ENCODE data around the gene SLC16A10. TPM values are rescaled to one million over a fixed set of nuclear protein-coding genes. Genes with fewer than 3 reads are reported as not detected.

Gene SLC16A10
- total RNA-seq, 2 experiments from 2014 or later = 11.5 to 12.2 TPM

DNA sequence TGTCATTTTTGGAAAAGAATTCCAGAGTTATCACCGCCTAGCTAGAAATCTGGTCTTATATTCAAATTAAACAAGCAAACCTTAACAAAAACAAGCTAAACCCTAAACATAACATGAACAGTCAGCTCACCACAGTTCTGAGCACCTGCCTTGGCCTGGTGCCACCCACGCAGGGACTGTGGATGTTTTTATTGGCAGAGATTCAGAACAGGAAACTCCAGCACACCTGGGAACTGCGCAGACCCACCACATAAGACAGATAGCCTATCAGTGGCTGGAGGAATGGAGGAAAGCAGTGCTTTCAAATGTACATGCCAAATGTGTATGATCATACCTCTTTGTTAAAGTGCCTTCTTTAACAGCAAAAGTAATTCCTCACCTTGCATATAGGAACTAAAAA is 8.9 kb downstream of the SLC16A10 start:
- ChIA-PET CTCF (interaction anchor here (1.0 to 1.3 kb wide), 2 partner anchors 39 to 114 kb away, joined by 3 to 4 read pairs; no protein-coding TSS in a partner anchor), POLR2A (interaction anchor here (1.1 kb wide), 1 partner anchor 9 kb away, joined by 3 read pairs; the partner anchor contains the start of gene SLC16A10)
- peaks cover 4% of the 10 kb centered on the region for H3K9me3 Mint-ChIP-seq
- TF ChIP-seq, protein P1, sequence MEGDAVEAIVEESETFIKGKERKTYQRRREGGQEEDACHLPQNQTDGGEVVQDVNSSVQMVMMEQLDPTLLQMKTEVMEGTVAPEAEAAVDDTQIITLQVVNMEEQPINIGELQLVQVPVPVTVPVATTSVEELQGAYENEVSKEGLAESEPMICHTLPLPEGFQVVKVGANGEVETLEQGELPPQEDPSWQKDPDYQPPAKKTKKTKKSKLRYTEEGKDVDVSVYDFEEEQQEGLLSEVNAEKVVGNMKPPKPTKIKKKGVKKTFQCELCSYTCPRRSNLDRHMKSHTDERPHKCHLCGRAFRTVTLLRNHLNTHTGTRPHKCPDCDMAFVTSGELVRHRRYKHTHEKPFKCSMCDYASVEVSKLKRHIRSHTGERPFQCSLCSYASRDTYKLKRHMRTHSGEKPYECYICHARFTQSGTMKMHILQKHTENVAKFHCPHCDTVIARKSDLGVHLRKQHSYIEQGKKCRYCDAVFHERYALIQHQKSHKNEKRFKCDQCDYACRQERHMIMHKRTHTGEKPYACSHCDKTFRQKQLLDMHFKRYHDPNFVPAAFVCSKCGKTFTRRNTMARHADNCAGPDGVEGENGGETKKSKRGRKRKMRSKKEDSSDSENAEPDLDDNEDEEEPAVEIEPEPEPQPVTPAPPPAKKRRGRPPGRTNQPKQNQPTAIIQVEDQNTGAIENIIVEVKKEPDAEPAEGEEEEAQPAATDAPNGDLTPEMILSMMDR (IDR thresholded peaks at IDR 0.05) = no peak
- H3K4me1 Mint-ChIP-seq (ENCODE audit: low read depth) = peaks cover 27% of the 10 kb centered on the region
- ATAC-seq (peak; percentile 81), DNase-seq (peak; percentile 77)
- H3K36me3 Mint-ChIP-seq (ENCODE audit: low read depth) = peaks cover 3% of the 10 kb centered on the region
- intact Hi-C loops (cut with micrococcal nuclease) = no loop called here
- no peak overlapping the region for H3K4me3 Mint-ChIP-seq
- H3K27ac Mint-ChIP-seq = peak overlapping the region; percentile 51
- H3K27me3 Mint-ChIP-seq = no peaks in the 10 kb centered on the region

DNA sequence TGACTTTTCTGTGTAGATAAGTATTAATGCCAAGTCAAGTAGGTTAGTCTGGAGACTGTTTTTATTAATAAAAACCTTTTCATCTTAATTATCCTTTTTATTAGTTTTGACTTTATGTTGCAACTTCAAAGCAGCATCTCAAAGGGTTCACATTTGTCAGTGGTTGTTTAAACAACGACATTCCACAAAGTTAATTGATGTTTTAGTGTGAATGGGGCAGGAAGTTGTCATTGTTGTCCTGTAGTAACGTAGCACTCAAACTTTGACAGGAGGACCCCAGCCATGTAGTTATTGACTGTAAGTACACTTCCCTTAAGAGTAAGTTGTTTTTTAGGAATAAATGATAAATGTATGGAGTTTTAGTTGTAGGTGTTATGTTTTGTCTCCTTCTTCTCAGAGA is 11.3 kb downstream of the SLC16A10 start:
- POLR2A ChIA-PET = no interaction called here
- H3K4me1 Mint-ChIP-seq (ENCODE audit: low read depth) = peaks cover 23% of the 10 kb centered on the region
- H3K9me3 Mint-ChIP-seq = peaks cover 4% of the 10 kb centered on the region
- no peak for DNase-seq
- TF ChIP-seq, protein P1 (IDR thresholded peaks at IDR 0.05) = no peak
- CTCF ChIA-PET = no interaction called here
- no peaks in the 10 kb centered on the region for H3K27me3 Mint-ChIP-seq
- ATAC-seq = no peak
- no peak overlapping the region for H3K4me3 Mint-ChIP-seq
- peaks cover 4% of the 10 kb centered on the region for H3K36me3 Mint-ChIP-seq (ENCODE audit: low read depth)
- intact Hi-C loops (cut with micrococcal nuclease) = no loop called here
- no peak overlapping the region for H3K27ac Mint-ChIP-seq

DNA sequence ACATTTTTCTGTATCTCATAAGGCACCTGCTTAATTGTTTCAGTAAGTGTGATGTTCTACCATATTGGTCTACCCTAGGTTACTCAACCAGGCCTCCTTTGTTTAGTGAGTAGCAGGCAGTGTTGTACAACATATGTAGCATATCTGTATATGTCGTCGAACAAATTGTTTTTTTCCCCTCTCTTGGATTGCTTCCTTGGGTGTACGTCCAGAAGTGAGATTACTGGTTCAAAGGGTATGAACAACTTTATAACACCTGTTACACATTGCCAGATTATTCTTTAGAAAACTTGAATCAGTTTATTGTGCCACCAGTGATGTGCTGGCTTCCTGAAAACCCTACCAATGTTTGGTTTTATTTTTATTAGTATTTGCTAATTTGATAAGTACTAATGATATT is 14.7 kb downstream of the SLC16A10 start:
- intact Hi-C loops (cut with micrococcal nuclease) = no loop called here
- H3K36me3 Mint-ChIP-seq (ENCODE audit: low read depth) = peaks cover 8% of the 10 kb centered on the region
- H3K4me1 Mint-ChIP-seq (ENCODE audit: low read depth) = peaks cover 23% of the 10 kb centered on the region
- peaks cover 4% of the 10 kb centered on the region for H3K9me3 Mint-ChIP-seq
- no peaks in the 10 kb centered on the region for H3K27me3 Mint-ChIP-seq
- no peak overlapping the region for H3K27ac Mint-ChIP-seq
- TF ChIP-seq, protein P1 (IDR thresholded peaks at IDR 0.05) = no peak
- no peak for ATAC-seq
- H3K4me3 Mint-ChIP-seq = no peak overlapping the region
- no peak for DNase-seq
- POLR2A ChIA-PET = interaction anchor here (1.3 kb wide), 1 partner anchor 13 kb away, joined by 5 read pairs; no protein-coding TSS in a partner anchor
- CTCF ChIA-PET = no interaction called here

DNA sequence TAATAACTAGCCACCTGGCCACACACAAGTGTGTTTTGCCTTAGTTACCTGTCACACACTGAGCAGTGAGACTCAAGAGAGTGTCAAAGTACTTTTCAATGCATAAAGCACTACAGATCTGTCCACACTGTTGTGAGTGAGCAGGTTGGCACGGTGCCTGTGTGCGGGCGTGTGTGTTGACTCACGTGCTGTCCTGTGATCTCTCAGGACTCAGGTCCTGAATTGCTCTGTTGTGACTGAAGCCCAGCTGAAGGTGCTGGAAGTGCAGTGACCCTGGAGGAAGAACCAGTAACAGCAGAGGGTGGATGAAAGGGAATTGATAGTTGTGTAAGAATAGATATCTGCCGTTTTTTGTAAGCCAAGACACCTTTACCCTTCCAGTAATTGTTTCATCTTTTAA is 18.3 kb downstream of the SLC16A10 start:
- H3K27ac Mint-ChIP-seq = no peak overlapping the region
- ChIA-PET POLR2A (no interaction called here), CTCF (no interaction called here)
- H3K4me3 Mint-ChIP-seq = no peak overlapping the region
- ATAC-seq (peak; percentile 80), DNase-seq (peak; percentile 70)
- TF ChIP-seq, protein P1 (IDR thresholded peaks at IDR 0.05) = no peak
- peaks cover 17% of the 10 kb centered on the region for H3K36me3 Mint-ChIP-seq (ENCODE audit: low read depth)
- peaks cover 10% of the 10 kb centered on the region for H3K9me3 Mint-ChIP-seq
- no peaks in the 10 kb centered on the region for H3K27me3 Mint-ChIP-seq
- peaks cover 24% of the 10 kb centered on the region for H3K4me1 Mint-ChIP-seq (ENCODE audit: low read depth)
- intact Hi-C loops (cut with micrococcal nuclease) = no loop called here

DNA sequence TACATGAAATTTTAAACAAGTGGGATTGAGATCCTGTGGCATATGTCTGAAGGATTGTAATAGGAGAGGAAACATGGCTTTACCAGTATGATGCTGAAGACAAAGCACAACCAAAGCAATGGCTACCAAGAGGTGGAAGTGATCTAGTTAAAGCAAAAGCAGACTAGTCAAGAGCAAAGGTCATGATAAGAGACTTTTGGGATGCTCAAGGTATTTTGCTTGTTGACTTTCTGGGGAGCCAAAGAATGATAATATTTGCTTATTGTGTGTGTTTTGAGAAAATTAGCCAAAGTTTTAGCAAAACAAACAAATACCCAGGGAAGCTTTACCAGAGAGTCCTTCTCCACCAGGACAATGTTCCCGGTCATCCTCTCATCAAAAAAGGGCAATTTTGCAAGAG is 20.3 kb downstream of the SLC16A10 start:
- DNase-seq (no peak), ATAC-seq (no peak)
- H3K36me3 Mint-ChIP-seq (ENCODE audit: low read depth) = peaks cover 16% of the 10 kb centered on the region
- H3K27ac Mint-ChIP-seq = peak overlapping the region; percentile 18
- intact Hi-C loops (cut with micrococcal nuclease) = no loop called here
- H3K4me3 Mint-ChIP-seq = no peak overlapping the region
- peaks cover 10% of the 10 kb centered on the region for H3K9me3 Mint-ChIP-seq
- peaks cover 32% of the 10 kb centered on the region for H3K4me1 Mint-ChIP-seq (ENCODE audit: low read depth)
- H3K27me3 Mint-ChIP-seq = no peaks in the 10 kb centered on the region
- CTCF ChIA-PET = no interaction called here
- TF ChIP-seq, protein P1 (IDR thresholded peaks at IDR 0.05) = no peak
- POLR2A ChIA-PET = no interaction called here
